Measurements from ENCODE around the gene CHPF. TPM values are rescaled to one million over a fixed set of nuclear protein-coding genes. Genes with fewer than 3 reads are reported as not detected.

The CHPF gene
- total and polyA plus RNA-seq, 5 experiments from 2014 or later, result 3.7 to 4.2 (median 3.8) TPM

GRCh38 chr2:219542931-219543595 lies 546 bp downstream of the CHPF start:
- ATAC-seq (peak; percentile 60), DNase-seq (no peak)
- POLR2A ChIA-PET, result interaction anchor here (0.9 to 1.3 kb wide), 4 partner anchors 17 to 337 kb away, joined by 3 to 4 read pairs (median 4); partner anchors contain the start of genes DNPEP and ZFAND2B
- Mint-ChIP-seq H3K27me3 (peaks cover 7 to 18% (median 10%) of the 10 kb centered on the region in 5 donors), H3K36me3 (no peaks in the 10 kb centered on the region), H3K4me1 (peaks cover 12 to 29% (median 23%) of the 10 kb centered on the region in 4 donors), H3K27ac (peak overlapping the region in 9 of 10 donors; percentile 1 to 91 (median 76)), H3K9me3 (no peaks in the 10 kb centered on the region), H3K4me3 (peak overlapping the region; percentile 79 to 88 (median 84))

DNA sequence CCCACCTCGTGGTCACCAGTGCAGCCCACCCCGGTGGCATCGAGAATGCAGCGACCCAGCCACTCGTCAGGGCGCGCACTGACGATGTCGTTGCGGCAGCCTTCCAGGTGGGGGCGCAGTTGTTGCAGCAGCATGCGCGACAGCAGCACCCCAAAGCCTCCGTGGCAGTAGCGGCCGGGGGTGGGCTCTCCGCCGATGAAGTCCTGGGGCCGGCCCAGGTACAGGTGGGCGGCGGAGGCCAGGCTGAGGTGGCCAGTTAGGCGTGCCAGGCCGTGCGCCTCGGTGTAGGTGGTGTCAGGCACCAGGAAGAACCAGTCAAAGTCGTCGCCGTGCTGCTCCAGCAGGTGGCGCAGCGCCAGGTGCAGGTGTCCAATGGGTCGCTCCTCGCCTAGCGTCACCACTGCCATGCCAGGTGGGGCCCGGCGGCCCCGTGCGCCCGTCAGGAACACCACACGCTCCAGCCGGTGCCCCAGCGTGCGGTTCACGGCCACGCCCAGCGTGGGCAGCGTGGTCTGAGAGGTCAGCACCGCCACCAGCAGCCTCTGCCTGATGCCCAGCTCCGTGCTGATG lies 1.9 kb downstream of the CHPF start:
- Mint-ChIP-seq H3K27me3 (peaks cover 3 to 7% (median 4%) of the 10 kb centered on the region in 5 donors), H3K4me3 (peak overlapping the region; percentile 52 to 88 (median 80)), H3K27ac (peak overlapping the region in 1 of 10 donors; percentile 78), H3K4me1 (peaks cover 12 to 29% (median 23%) of the 10 kb centered on the region in 4 donors), H3K9me3 (no peaks in the 10 kb centered on the region), H3K36me3 (no peaks in the 10 kb centered on the region)
- POLR2A ChIA-PET, result interaction anchor here (1.3 kb wide), 1 partner anchor 19 kb away, joined by 3 read pairs; no protein-coding TSS in a partner anchor
- DNase-seq (peak; percentile 74 to 92 (median 86)), ATAC-seq (peak; percentile 57 to 59)

DNA sequence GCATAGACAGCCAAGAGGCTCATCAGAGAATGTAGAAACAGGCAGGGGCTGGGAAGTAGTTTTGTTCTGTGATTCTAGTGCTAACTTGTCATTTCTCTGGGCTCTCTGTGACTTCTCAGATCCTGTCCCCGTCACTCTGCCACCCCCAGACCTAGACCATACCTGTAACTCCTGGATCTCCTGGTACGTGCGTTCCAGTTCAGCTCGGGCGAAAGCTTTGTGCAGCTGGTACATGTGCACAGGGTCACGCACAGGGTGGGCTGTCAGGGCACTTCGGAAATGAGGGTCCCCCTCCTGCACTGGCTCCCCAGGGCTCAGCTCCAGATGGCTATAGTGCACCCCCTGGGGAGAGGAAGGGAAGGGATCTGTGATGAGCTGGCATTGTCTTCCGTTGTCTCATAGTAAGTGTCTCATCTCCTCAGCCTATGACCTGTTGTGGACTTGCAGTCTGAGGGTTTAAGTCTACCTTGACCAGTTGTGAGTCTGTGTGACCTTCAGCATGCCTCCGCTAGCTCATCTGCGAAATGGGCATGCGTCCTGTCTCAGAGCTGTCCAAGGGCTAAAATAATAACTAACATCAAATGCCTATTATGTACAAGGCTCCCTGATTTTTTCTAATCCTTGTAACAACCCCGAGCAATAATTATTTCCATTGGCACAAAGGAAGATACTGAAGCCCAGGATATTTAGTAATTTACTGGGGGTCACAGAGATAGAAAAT lies 2.7 kb downstream of the CHPF start:
- H3K36me3 Mint-ChIP-seq, result no peaks in the 10 kb centered on the region
- DNase-seq (no peak), ATAC-seq (no peak)
- H3K4me1 Mint-ChIP-seq, result peaks cover 12 to 29% (median 23%) of the 10 kb centered on the region in 4 donors
- H3K27me3 Mint-ChIP-seq, result peaks cover 0 to 2% (median under 1%) of the 10 kb centered on the region in 5 donors
- POLR2A ChIA-PET, result no interaction called here
- H3K27ac Mint-ChIP-seq, result peak overlapping the region in 1 of 10 donors; percentile 78
- H3K4me3 Mint-ChIP-seq, result peak overlapping the region; percentile 43 to 88 (median 80)
- H3K9me3 Mint-ChIP-seq, result no peaks in the 10 kb centered on the region

DNA sequence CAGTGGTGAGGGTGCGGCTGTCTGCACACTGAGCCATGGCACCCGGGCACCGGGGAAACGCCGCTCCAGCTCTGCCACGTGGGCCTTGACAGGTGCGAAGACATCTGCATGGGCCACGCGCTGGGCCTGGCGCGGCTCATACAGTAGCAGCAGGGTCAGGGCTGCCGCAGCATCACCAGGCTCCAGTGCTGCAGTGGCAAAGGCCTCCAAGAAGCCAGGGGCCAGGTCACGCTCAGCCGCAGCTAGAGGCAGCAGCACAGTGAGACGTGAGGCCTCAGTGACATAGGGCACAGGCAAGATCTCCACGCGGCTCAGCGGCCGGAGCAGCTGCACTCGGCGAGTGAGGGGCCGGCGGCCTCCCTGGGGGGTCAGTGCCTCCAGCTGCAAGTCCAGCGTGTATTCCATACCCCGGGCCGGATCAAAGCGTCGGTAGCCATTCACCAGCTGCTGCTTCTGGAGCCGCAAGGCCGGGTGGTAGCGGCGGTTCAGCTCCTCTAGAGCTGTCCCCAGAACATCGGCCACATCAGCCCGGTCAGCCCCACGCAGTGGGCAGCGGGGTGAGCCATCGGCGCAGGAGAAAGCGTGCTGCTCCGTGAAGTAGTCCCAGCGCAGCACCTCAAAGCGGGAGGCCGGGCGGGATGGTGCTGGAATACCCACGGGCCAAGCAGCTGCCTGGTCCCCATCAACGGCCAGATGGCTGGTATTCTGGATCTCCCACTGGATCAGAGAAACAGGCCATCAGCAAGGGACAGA lies 3.5 kb downstream of the CHPF start:
- H3K36me3 Mint-ChIP-seq, result no peaks in the 10 kb centered on the region
- H3K27me3 Mint-ChIP-seq, result peaks cover 0 to 9% (median 4%) of the 10 kb centered on the region in 5 donors
- DNase-seq (no peak), ATAC-seq (no peak)
- no peaks in the 10 kb centered on the region for H3K9me3 Mint-ChIP-seq
- no peak overlapping the region for H3K27ac Mint-ChIP-seq
- H3K4me1 Mint-ChIP-seq, result peaks cover 12 to 29% (median 23%) of the 10 kb centered on the region in 4 donors
- no peak overlapping the region for H3K4me3 Mint-ChIP-seq
- POLR2A ChIA-PET, result no interaction called here

GRCh38 chr2:219538956-219539788 lies 4.4 kb downstream of the CHPF start:
- Mint-ChIP-seq H3K27me3 (peaks cover 0 to 11% (median 4%) of the 10 kb centered on the region in 5 donors), H3K9me3 (no peaks in the 10 kb centered on the region), H3K4me1 (peaks cover 7 to 20% (median 15%) of the 10 kb centered on the region in 4 donors), H3K36me3 (no peaks in the 10 kb centered on the region), H3K27ac (peak overlapping the region in 1 of 10 donors; percentile 1), H3K4me3 (no peak overlapping the region)
- POLR2A ChIA-PET, result no interaction called here
- ATAC-seq (no peak), DNase-seq (no peak)

DNA sequence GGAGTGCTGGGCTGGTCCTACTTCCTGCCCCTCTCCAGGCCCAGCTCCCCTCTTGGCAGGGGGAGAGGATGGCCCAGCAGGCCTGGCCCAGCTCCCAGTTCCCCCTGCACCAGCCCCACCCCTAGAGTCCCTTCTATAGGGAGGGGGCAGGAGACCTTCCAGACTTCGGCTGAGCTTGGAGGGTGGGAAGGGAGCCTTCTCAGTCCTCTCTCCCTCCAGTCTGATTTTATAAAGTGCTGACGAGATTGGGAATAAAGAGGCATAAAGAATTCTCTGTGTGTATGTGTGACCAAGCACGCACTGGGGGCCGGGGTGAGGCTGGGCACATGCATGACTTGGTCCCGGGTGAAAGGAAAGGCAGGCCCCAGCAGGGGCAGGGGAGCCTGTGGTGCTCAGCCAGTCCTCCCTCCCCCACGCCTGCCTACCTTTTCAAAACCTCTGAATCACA lies 5.1 kb downstream of the CHPF start:
- H3K9me3 Mint-ChIP-seq, result no peaks in the 10 kb centered on the region
- H3K27me3 Mint-ChIP-seq, result peaks cover 0 to 11% (median 4%) of the 10 kb centered on the region in 5 donors
- H3K4me1 Mint-ChIP-seq, result peaks cover 6 to 19% (median 15%) of the 10 kb centered on the region in 4 donors
- H3K4me3 Mint-ChIP-seq, result no peak overlapping the region
- H3K36me3 Mint-ChIP-seq, result no peaks in the 10 kb centered on the region
- POLR2A ChIA-PET, result no interaction called here
- H3K27ac Mint-ChIP-seq, result peak overlapping the region in 1 of 10 donors; percentile 3
- DNase-seq (no peak), ATAC-seq (no peak)

- no peak overlapping the region for H3K27ac Mint-ChIP-seq
- ATAC-seq (no peak), DNase-seq (no peak)
- POLR2A ChIA-PET, result no interaction called here
- peaks cover 6 to 17% (median 15%) of the 10 kb centered on the region in 4 donors for H3K4me1 Mint-ChIP-seq
- peaks cover 0 to 15% (median 4%) of the 10 kb centered on the region in 5 donors for H3K27me3 Mint-ChIP-seq
- no peak overlapping the region for H3K4me3 Mint-ChIP-seq
- no peaks in the 10 kb centered on the region for H3K9me3 Mint-ChIP-seq
- H3K36me3 Mint-ChIP-seq, result no peaks in the 10 kb centered on the region
These were observed 5.7 kb downstream of the CHPF start for GRCh38 chr2:219537657-219538488.

GRCh38 chr2:219536967-219537366 lies 6.6 kb downstream of the CHPF start:
- POLR2A ChIA-PET, result no interaction called here
- no peak for ATAC-seq

DNA sequence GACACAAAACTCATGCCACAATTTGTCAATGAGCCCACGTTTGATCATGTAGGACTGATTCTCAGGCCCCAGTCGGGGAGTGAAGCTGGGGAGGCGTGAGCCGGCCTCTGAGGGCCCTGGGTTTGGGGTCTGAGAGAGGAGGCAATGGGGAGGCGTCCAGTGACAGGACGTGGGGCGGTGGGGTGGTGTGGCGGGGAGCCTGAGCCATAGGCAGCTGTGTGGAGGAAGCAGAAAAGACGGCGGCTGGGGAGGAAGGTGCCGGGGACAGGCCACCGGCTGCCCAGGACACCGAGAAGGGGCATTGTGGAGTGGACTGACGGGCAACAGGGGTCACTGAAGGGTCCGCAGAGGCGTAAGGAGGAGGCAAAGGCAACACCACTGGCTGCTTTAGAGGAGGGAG lies 7.2 kb downstream of the CHPF start:
- H3K4me3 Mint-ChIP-seq, result no peak overlapping the region
- H3K9me3 Mint-ChIP-seq, result no peaks in the 10 kb centered on the region
- POLR2A ChIA-PET, result no interaction called here
- H3K36me3 Mint-ChIP-seq, result no peaks in the 10 kb centered on the region
- H3K4me1 Mint-ChIP-seq, result peaks cover 0 to 4% (median 2%) of the 10 kb centered on the region in 4 donors
- ATAC-seq (no peak), DNase-seq (no peak)
- H3K27ac Mint-ChIP-seq, result no peak overlapping the region
- peaks cover 5 to 28% (median 8%) of the 10 kb centered on the region in 5 donors for H3K27me3 Mint-ChIP-seq

More at GRCh38 chr2:219536967-219537366, 6.6 kb downstream of the CHPF start:
- Mint-ChIP-seq H3K9me3 (no peaks in the 10 kb centered on the region), H3K36me3 (no peaks in the 10 kb centered on the region), H3K27me3 (peaks cover 2 to 24% (median 6%) of the 10 kb centered on the region in 5 donors), H3K4me3 (no peak overlapping the region), H3K4me1 (peaks cover 2 to 8% (median 6%) of the 10 kb centered on the region in 4 donors), H3K27ac (no peak overlapping the region)
- DNase-seq, result no peak

DNA sequence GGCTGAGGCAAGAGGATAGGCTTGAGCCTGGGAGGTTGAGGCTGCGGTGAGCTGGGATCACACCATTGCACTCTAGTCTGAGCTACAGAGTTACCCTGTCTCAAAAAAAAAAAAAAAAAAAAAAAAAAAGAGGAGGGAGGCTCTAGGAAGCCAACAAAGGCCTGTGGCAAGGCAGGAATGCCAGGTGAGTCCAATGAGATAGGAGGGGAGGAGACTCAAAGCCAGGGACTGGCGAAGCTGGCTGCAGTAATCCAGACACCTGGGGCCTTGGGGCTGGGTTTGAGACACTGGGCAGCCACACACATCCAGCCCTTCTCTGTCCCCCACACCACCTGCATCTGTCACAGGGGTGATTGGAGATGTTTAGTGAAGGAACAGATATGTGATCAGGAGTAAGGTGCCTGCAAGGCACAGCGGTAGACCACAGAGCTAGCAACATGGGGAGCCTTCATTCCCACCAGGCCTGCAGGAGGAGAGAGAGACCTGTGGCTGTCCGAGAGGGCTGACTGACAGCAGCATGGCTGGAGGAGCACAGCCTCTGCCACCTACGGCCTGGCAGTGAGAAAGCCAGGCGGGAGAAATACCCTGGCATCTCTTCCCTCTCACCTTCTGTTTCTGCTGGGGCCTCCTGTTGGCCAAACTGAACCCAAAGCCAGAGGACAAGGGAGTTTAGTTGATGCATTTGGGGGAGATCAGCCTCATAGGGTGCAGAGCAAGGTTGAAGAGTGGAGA lies 9.5 kb downstream of the CHPF start:
- H3K36me3 Mint-ChIP-seq, result no peaks in the 10 kb centered on the region
- POLR2A ChIA-PET, result no interaction called here
- no peak overlapping the region for H3K4me3 Mint-ChIP-seq
- DNase-seq (no peak), ATAC-seq (no peak)
- peaks cover 0 to 8% (median 5%) of the 10 kb centered on the region in 4 donors for H3K4me1 Mint-ChIP-seq
- H3K9me3 Mint-ChIP-seq, result no peaks in the 10 kb centered on the region
- H3K27me3 Mint-ChIP-seq, result peaks cover 21 to 51% (median 28%) of the 10 kb centered on the region in 5 donors
- H3K27ac Mint-ChIP-seq, result no peak overlapping the region

- POLR2A ChIA-PET, result no interaction called here
- H3K4me3 Mint-ChIP-seq, result no peak overlapping the region
- DNase-seq (no peak), ATAC-seq (no peak)
- peaks cover 0 to 8% (median 5%) of the 10 kb centered on the region in 4 donors for H3K4me1 Mint-ChIP-seq
- peak overlapping the region in 1 of 10 donors; percentile 12 for H3K27ac Mint-ChIP-seq
- H3K9me3 Mint-ChIP-seq, result no peaks in the 10 kb centered on the region
- H3K36me3 Mint-ChIP-seq, result no peaks in the 10 kb centered on the region
- H3K27me3 Mint-ChIP-seq, result peaks cover 30 to 69% (median 40%) of the 10 kb centered on the region in 5 donors
These were observed 11.3 kb downstream of the CHPF start for GRCh38 chr2:219532378-219532649.
